GM12874 (cell line): Measurements from ENCODE around the gene COMMD8.

Experiments
- TF ChIP-seq, protein P1 (sequence below): IDR thresholded peaks from 2 replicates; pipeline ENCODE4 v1.5.1; 2011; ENCODE audit warnings: low read depth, mild to moderate bottlenecking, control low read depth, low read length, moderate library complexity; ENCODE audit not compliant: insufficient read depth

The COMMD8 gene

DNA sequence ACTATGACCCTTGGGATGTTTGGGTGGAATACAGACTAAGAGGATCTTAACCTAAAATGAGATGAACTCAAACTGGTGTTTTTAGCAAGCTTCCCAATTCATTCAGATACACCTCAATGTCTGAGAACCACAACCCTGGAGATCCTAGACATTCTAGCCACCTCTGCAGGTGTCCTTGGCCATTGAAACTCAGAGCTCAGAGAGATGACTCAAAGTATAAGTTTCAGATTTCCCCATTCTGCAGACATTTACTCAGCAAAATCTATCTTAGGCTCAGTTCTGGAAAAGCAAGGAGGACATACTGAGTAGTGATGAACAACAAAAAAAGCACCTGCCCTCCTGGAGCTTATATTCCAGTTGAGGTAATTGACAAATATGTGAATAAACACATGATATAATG is 47.8 kb downstream of the COMMD8 start:
- TF ChIP-seq, protein P1, sequence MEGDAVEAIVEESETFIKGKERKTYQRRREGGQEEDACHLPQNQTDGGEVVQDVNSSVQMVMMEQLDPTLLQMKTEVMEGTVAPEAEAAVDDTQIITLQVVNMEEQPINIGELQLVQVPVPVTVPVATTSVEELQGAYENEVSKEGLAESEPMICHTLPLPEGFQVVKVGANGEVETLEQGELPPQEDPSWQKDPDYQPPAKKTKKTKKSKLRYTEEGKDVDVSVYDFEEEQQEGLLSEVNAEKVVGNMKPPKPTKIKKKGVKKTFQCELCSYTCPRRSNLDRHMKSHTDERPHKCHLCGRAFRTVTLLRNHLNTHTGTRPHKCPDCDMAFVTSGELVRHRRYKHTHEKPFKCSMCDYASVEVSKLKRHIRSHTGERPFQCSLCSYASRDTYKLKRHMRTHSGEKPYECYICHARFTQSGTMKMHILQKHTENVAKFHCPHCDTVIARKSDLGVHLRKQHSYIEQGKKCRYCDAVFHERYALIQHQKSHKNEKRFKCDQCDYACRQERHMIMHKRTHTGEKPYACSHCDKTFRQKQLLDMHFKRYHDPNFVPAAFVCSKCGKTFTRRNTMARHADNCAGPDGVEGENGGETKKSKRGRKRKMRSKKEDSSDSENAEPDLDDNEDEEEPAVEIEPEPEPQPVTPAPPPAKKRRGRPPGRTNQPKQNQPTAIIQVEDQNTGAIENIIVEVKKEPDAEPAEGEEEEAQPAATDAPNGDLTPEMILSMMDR, result no peak

DNA sequence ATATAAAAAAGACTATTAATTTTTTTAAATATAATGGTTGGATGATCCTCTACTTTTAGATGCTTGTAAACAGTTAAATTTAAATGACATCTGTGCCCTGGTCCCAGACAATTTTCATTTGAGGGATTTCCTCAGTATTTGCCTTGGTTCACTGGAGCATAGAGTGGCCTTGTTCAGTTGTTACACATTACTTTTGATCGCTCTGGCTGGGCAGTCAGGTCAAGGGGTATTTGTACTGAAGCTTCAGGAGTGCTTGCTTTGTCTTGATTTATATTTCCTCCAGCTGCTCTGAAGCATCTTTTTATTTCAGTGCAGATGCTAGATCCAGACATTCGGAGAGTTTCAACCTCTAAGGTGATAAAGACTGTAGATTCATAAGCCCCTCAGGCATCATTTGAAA is 50.0 kb downstream of the COMMD8 start:
- TF ChIP-seq, protein P1, result no peak

DNA sequence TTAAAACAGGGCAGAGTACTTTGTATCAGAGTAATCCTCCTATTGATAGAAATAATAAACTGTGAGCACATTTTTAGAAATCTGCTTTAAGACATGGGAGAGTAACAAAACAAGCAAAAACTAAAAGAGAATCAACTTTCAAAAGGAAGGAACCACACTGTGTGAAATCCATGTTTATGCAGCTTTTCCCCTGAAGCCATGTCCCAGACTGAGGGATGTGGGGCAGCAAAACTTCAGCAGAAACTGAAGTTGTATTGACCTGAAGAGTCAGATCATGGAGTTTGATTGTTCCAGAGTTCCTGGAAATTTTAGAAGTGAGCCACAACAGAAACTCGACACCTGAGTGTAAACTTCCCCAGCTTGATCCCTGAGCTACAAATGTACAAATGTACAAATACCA is 53.2 kb downstream of the COMMD8 start:
- TF ChIP-seq, protein P1, result no peak

DNA sequence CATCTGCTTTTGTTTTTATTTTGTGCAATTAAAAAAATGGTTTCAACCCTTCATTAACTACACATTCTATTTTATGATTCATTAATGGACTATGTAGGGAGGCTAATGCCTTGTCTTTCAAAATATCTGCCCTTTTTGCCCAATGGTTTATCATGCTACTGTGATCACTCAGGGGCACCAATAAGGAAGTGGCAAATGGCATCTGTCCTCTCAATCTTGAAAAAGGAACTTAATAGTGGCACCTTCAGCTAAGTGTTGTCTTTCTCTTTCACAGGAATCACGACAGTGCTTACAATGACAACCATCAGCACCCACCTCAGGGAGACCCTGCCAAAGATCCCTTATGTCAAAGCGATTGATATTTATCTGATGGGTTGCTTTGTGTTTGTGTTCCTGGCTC is 57.1 kb downstream of the COMMD8 start:
- TF ChIP-seq, protein P1, result no peak
